Small intestine (tissue), 7 donors: ENCODE results near the gene MYO16. TPM values are rescaled to one million over a fixed set of nuclear protein-coding genes. Genes with fewer than 3 reads are reported as not detected.

Source experiments
- DNase-seq, 2 donors: peaks; one replicate each; pipeline versions ENCODE4 v3.0.0 to v3.0.0-alpha.2; 2013
- FAIRE-seq: peaks from 2 replicates; lab custom pipeline; 2012; peaks lifted over from hg19 to GRCh38; lab: Jason Lieb, UNC
- H3K27ac ChIP-seq, 3 donors: one replicate each; pipeline ENCODE4 v1.5.1; 2013; ENCODE audit warnings: low read length in 2 of 3, mild to moderate bottlenecking in 2 of 3, control low read depth in 1 of 3, inconsistent platforms in 1 of 3, low read depth in 1 of 3, moderate library complexity in 1 of 3
- H3K27me3 ChIP-seq, 3 donors: one replicate each; pipeline ENCODE4 v1.6.1; 2013; ENCODE audit warnings: low read length in 3 of 3, inconsistent platforms in 1 of 3; ENCODE audit not compliant: control insufficient read depth in 3 of 3, insufficient read depth in 3 of 3
- H3K36me3 ChIP-seq, 3 donors: one replicate each; pipeline ENCODE4 v1.6.1; 2013; ENCODE audit warnings: low read length in 3 of 3, inconsistent platforms in 1 of 3, low read depth in 1 of 3, mild to moderate bottlenecking in 1 of 3, moderate library complexity in 1 of 3; ENCODE audit not compliant: control insufficient read depth in 3 of 3, insufficient read depth in 2 of 3
- H3K4me1 ChIP-seq, 3 donors: one replicate each; pipeline ENCODE4 v1.6.1; 2013; ENCODE audit warnings: low read length in 2 of 3, inconsistent platforms in 1 of 3, low read depth in 1 of 3, mild to moderate bottlenecking in 1 of 3, moderate library complexity in 1 of 3; ENCODE audit not compliant: control insufficient read depth in 3 of 3, insufficient read depth in 2 of 3
- H3K4me3 ChIP-seq, 3 donors: one replicate each; pipeline ENCODE4 v1.5.1; 2013; ENCODE audit warnings: low read length in 3 of 3, control low read depth in 1 of 3, inconsistent platforms in 1 of 3, low read depth in 1 of 3, mild to moderate bottlenecking in 1 of 3, moderate library complexity in 1 of 3
- H3K9me3 ChIP-seq, 2 donors: one replicate each; pipeline ENCODE4 v1.6.1; 2013; ENCODE audit warnings: low read depth in 1 of 2, low read length in 1 of 2; ENCODE audit not compliant: control insufficient read depth in 2 of 2, insufficient read depth in 1 of 2
- WGBS, 3 donors: extraction: QIAGEN DNeasy Blood & Tissue Kit; methylation state at CpG; one replicate each; pipeline ENCODE4 v1.1.7; 2013; 5-methylcytosine and 5-hydroxymethylcytosine counted together
- polyA plus RNA-seq, 4 donors: library from polyadenylated mRNA; stranded (reverse) in 3 of 4; unstranded in 1 of 4; fragments of 200-250 nt in 3 of 4; fragments of 120-200 nt in 1 of 4; gene quantifications; one replicate each; pipeline versions ENCODE4 v1.2.1 to v1.2.3, GENCODE V29; 2013
- donor health status: healthy with polysubstance abuse.
- donor health status: control.
- donor health status: control.
- donor health status: Bipolar disorder and iron deficiency.
- donor health status: healthy.

MYO16 gene
- polyA plus RNA-seq, 4 donors = 0.03 to 0.21 TPM; not detected in 2

- Histone ChIP-seq H3K27ac (no peak overlapping the region), H3K36me3 (no peaks in the 10 kb centered on the region), H3K9me3 (no peaks in the 10 kb centered on the region), H3K4me1 (no peaks in the 10 kb centered on the region), H3K4me3 (no peak overlapping the region), H3K27me3 (peaks cover 0 to 5% (median 0%) of the 10 kb centered on the region in 3 donors)
- 61 to 67% (median 64%) methylated on average over 7 of the region's 7 CpGs for WGBS, 3 donors
- FAIRE-seq = no peak
- DNase-seq = no peak
These were observed 533.0 kb downstream of the MYO16 start for GRCh38 chr13:109162248-109163036.

DNA sequence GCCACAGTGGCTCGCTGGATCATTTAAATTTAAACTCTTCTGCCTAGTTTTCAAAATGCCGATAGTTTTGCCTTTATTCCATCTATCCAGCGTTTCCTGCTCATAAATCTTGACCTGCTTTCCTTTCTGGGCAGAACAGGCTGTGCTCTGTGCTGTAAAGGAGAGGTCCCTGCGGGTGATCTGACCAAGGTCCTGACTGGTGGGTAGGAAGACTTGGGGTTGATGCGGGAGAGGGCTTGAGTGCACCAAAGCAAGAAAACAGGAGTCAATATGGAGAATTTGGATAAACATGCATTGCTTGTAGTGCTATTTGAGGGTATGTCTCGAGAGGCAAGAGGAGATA, 533.6 kb downstream of the MYO16 start:
- Histone ChIP-seq H3K27me3 (no peaks in the 10 kb centered on the region), H3K36me3 (no peaks in the 10 kb centered on the region), H3K4me1 (no peaks in the 10 kb centered on the region), H3K4me3 (no peak overlapping the region), H3K9me3 (no peaks in the 10 kb centered on the region), H3K27ac (no peak overlapping the region)
- WGBS, 3 donors = 63 to 72% (median 69%) methylated on average over 6 of the region's 6 CpGs
- FAIRE-seq (no peak), DNase-seq (no peak)

DNA sequence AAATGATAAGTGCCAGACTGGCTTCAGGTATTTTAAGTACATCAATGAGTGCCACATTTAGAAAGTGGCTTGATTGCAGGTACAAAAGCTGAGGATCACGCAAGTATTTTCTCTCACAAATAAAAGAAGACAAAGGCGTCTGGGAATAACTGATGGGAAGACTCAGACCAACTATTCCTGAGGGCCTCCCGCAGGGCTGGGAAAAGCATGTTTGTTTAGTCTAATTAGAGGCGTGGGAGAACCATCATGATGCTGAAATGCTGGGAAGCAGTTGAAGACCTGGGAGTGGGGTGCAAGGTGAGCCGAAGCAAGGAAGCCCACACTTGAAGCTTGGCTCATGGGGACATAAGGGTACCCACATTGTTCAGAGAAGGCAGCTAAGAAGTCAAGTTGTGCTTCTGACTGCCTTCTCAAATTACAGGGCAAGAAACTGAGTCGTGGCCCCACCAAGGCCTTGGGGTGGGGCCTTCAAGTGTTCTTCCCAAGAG, 536.0 kb downstream of the MYO16 start:
- no peak for FAIRE-seq
- Histone ChIP-seq H3K4me1 (no peaks in the 10 kb centered on the region), H3K27ac (no peak overlapping the region), H3K9me3 (no peaks in the 10 kb centered on the region), H3K36me3 (no peaks in the 10 kb centered on the region), H3K4me3 (no peak overlapping the region), H3K27me3 (no peaks in the 10 kb centered on the region)
- no peak for DNase-seq
- WGBS, 3 donors = 53 to 72% (median 61%) methylated on average over 6 of the region's 6 CpGs

DNA sequence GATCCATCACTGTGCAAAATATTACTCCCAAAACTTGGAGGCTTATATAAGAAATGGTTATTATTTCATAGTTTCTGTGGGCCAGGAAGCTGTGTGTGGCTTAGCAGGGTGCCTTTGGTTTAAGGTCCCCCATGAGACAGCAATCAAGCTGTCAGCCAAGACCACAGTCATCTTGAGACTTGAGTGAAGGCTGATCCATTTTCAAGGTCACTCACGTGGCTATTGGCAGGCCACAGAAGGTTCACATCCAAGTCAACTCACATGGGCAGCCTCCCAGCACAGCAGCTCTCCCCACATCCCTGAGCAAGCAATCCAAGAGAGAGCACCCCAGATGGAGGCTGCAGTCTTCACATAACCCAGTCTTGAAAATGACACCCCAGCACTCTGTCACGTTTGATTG, 537.4 kb downstream of the MYO16 start:
- H3K27me3 ChIP-seq = no peaks in the 10 kb centered on the region
- H3K27ac ChIP-seq = no peak overlapping the region
- no peak overlapping the region for H3K4me3 ChIP-seq
- no peaks in the 10 kb centered on the region for H3K9me3 ChIP-seq
- H3K4me1 ChIP-seq = no peaks in the 10 kb centered on the region
- H3K36me3 ChIP-seq = no peaks in the 10 kb centered on the region
- DNase-seq (no peak), FAIRE-seq (no peak)
- 25 to 41% (median 34%) methylated on average over 2 of the region's 2 CpGs for WGBS, 3 donors

- H3K9me3 ChIP-seq = no peaks in the 10 kb centered on the region
- no peak overlapping the region for H3K27ac ChIP-seq
- no peaks in the 10 kb centered on the region for H3K36me3 ChIP-seq
- no peak overlapping the region for H3K4me3 ChIP-seq
- DNase-seq = no peak
- H3K27me3 ChIP-seq = no peaks in the 10 kb centered on the region
- no peaks in the 10 kb centered on the region for H3K4me1 ChIP-seq
- FAIRE-seq = no peak
- 74 to 79% (median 77%) methylated on average over 2 of the region's 2 CpGs for WGBS, 3 donors
These were observed 542.7 kb downstream of the MYO16 start for GRCh38 chr13:109172136-109172535.

DNA sequence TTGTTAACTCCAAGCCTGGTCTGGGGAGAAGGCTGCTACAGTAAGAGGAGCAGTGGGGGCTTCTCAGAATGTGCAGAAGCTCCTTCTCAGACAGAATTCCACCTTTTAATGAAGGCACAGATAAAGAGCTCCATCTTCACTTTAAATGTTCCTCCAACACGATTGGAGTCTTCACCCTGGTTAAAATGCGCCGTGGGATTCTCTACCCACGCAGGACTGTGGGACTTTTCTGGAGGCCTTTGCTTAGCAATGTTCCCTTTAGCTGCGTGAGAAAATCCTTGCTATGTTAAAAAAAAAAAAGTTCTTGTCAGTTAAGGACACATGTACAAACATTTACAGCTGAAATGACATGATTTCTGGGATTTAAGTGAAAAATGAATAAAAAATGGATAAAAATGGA, 546.3 kb downstream of the MYO16 start:
- H3K36me3 ChIP-seq = no peaks in the 10 kb centered on the region
- 90 to 91% (median 90%) methylated on average over 5 of the region's 5 CpGs for WGBS, 3 donors
- no peaks in the 10 kb centered on the region for H3K9me3 ChIP-seq
- H3K4me1 ChIP-seq = no peaks in the 10 kb centered on the region
- FAIRE-seq (no peak), DNase-seq (no peak)
- H3K27ac ChIP-seq = no peak overlapping the region
- no peaks in the 10 kb centered on the region for H3K27me3 ChIP-seq
- no peak overlapping the region for H3K4me3 ChIP-seq

GRCh38 chr13:109180905-109181425, 551.6 kb downstream of the MYO16 start:
- no peaks in the 10 kb centered on the region for H3K27me3 ChIP-seq
- FAIRE-seq = no peak
- WGBS, 3 donors = 62 to 77% (median 72%) methylated on average over 4 of the region's 4 CpGs

GRCh38 chr13:109182777-109183465, 553.5 kb downstream of the MYO16 start:
- no peak for DNase-seq

More at GRCh38 chr13:109180905-109181425, 551.6 kb downstream of the MYO16 start:
- Histone ChIP-seq H3K4me1 (no peaks in the 10 kb centered on the region), H3K4me3 (no peak overlapping the region), H3K36me3 (no peaks in the 10 kb centered on the region), H3K27ac (no peak overlapping the region), H3K9me3 (no peaks in the 10 kb centered on the region)
- no peak for DNase-seq

More at GRCh38 chr13:109182777-109183465, 553.5 kb downstream of the MYO16 start:
- 76 to 80% (median 79%) methylated on average over 11 of the region's 11 CpGs for WGBS, 3 donors
- Histone ChIP-seq H3K27ac (no peak overlapping the region), H3K36me3 (no peaks in the 10 kb centered on the region), H3K27me3 (no peaks in the 10 kb centered on the region), H3K4me1 (no peaks in the 10 kb centered on the region), H3K9me3 (no peaks in the 10 kb centered on the region), H3K4me3 (no peak overlapping the region)
- FAIRE-seq = no peak
